Measurements from ENCODE around the gene ADRA2C.

ADRA2C gene

GRCh38 chr4:3809028-3809427, 42.8 kb downstream of the ADRA2C start:
- intact Hi-C loops (cut with DNase I; ENCODE audit: low total_unique reads): no loop called here
- no peak for TF ChIP-seq CTCF (IDR thresholded peaks at IDR 0.05)
- no peak for DNase-seq
- Histone ChIP-seq H3K4me3 (no peak overlapping the region), H3K27ac (no peak overlapping the region), H3K36me3 (no peaks in the 10 kb centered on the region), H3K27me3 (peaks cover 0 to 56% of the 10 kb centered on the region in 2 donors), H3K9me3 (no peaks in the 10 kb centered on the region), H3K4me1 (no peaks in the 10 kb centered on the region)

GRCh38 chr4:3809451-3810110, 43.4 kb downstream of the ADRA2C start:
- intact Hi-C loops (cut with DNase I; ENCODE audit: low total_unique reads): no loop called here
- Histone ChIP-seq H3K36me3 (no peaks in the 10 kb centered on the region), H3K4me1 (no peaks in the 10 kb centered on the region), H3K4me3 (no peak overlapping the region), H3K27me3 (peaks cover 0 to 54% of the 10 kb centered on the region in 2 donors), H3K27ac (no peak overlapping the region), H3K9me3 (no peaks in the 10 kb centered on the region)
- DNase-seq: no peak
- no peak for TF ChIP-seq CTCF (IDR thresholded peaks at IDR 0.05)

- no peak for TF ChIP-seq CTCF (IDR thresholded peaks at IDR 0.05)
- peaks cover 0 to 54% of the 10 kb centered on the region in 2 donors for H3K27me3 ChIP-seq
These were observed 44.0 kb downstream of the ADRA2C start for GRCh38 chr4:3810111-3810680.

GRCh38 chr4:3810796-3811485, 44.8 kb downstream of the ADRA2C start:
- TF ChIP-seq CTCF (IDR thresholded peaks at IDR 0.05): no peak
- Histone ChIP-seq H3K4me1 (no peaks in the 10 kb centered on the region), H3K27me3 (peaks cover 0 to 52% of the 10 kb centered on the region in 2 donors), H3K4me3 (no peak overlapping the region), H3K9me3 (no peaks in the 10 kb centered on the region), H3K27ac (no peak overlapping the region), H3K36me3 (no peaks in the 10 kb centered on the region)
- intact Hi-C loops (cut with DNase I; ENCODE audit: low total_unique reads): no loop called here
- no peak for DNase-seq

More at GRCh38 chr4:3810111-3810680, 44.0 kb downstream of the ADRA2C start:
- H3K9me3 ChIP-seq: no peaks in the 10 kb centered on the region
- no peak overlapping the region for H3K27ac ChIP-seq
- no peak overlapping the region for H3K4me3 ChIP-seq
- H3K36me3 ChIP-seq: no peaks in the 10 kb centered on the region
- H3K4me1 ChIP-seq: no peaks in the 10 kb centered on the region
- no peak for DNase-seq
- intact Hi-C loops (cut with DNase I; ENCODE audit: low total_unique reads): no loop called here

- H3K27me3 ChIP-seq: peaks cover 0 to 48% of the 10 kb centered on the region in 2 donors
- no peak for DNase-seq
- no peak overlapping the region for H3K27ac ChIP-seq
- H3K4me3 ChIP-seq: no peak overlapping the region
- no peaks in the 10 kb centered on the region for H3K9me3 ChIP-seq
- no peaks in the 10 kb centered on the region for H3K4me1 ChIP-seq
- TF ChIP-seq CTCF (IDR thresholded peaks at IDR 0.05): no peak
- intact Hi-C loops (cut with DNase I; ENCODE audit: low total_unique reads): no loop called here
- no peaks in the 10 kb centered on the region for H3K36me3 ChIP-seq
These were observed 45.4 kb downstream of the ADRA2C start for GRCh38 chr4:3811621-3812020.
